Measurements from ENCODE around the gene RPN1.
"Not testable (repeated sequence)": the region's sequence is repeated elsewhere in the genome, so short reads cannot be mapped to it uniquely, and the experiment has no call there.

The RPN1 gene

GRCh38 chr3:128607710-128608048 is 42.9 kb downstream of the RPN1 start:
- no peak for DNase-seq

GRCh38 chr3:128606094-128606493 is 44.5 kb downstream of the RPN1 start:
- no peak for DNase-seq

GRCh38 chr3:128605091-128606046 is 45.2 kb downstream of the RPN1 start:
- DNase-seq = no peak

GRCh38 chr3:128603811-128604775 is 46.5 kb downstream of the RPN1 start:
- DNase-seq = no peak

GRCh38 chr3:128603313-128603712 is 47.3 kb downstream of the RPN1 start:
- DNase-seq = no peak

- DNase-seq = no peak
Measured at GRCh38 chr3:128598884-128599664, 51.5 kb downstream of the RPN1 start.

- DNase-seq = no peak
Measured at GRCh38 chr3:128597900-128598299, 52.7 kb downstream of the RPN1 start.

- no peak for DNase-seq
Measured at GRCh38 chr3:128592864-128593263, 57.8 kb downstream of the RPN1 start.

- DNase-seq = no peak
Measured at GRCh38 chr3:128591738-128592426, 58.7 kb downstream of the RPN1 start.

GRCh38 chr3:128590948-128591347 is 59.7 kb downstream of the RPN1 start:
- no peak for DNase-seq

GRCh38 chr3:128589985-128590384 is 60.6 kb downstream of the RPN1 start:
- DNase-seq = not testable (repeated sequence)

GRCh38 chr3:128588147-128588546 is 62.5 kb downstream of the RPN1 start:
- no peak for DNase-seq

- DNase-seq = no peak
Measured at GRCh38 chr3:128587391-128587790, 63.2 kb downstream of the RPN1 start.

- not testable (repeated sequence) for DNase-seq
Measured at GRCh38 chr3:128586932-128587331, 63.7 kb downstream of the RPN1 start.

GRCh38 chr3:128586391-128586790 is 64.2 kb downstream of the RPN1 start:
- not testable (repeated sequence) for DNase-seq

- no peak for DNase-seq
Measured at GRCh38 chr3:128585974-128586373, 64.6 kb downstream of the RPN1 start.

GRCh38 chr3:128585189-128585588 is 65.4 kb downstream of the RPN1 start:
- DNase-seq = no peak

- DNase-seq = peak; percentile 22
Measured at GRCh38 chr3:128584412-128585020, 66.1 kb downstream of the RPN1 start.

GRCh38 chr3:128581566-128581965 is 69.1 kb downstream of the RPN1 start:
- DNase-seq = no peak

GRCh38 chr3:128579927-128580326 is 70.7 kb downstream of the RPN1 start:
- no peak for DNase-seq

- no peak for DNase-seq
Measured at GRCh38 chr3:128578346-128578745, 72.3 kb downstream of the RPN1 start.

GRCh38 chr3:128577711-128578110 is 72.9 kb downstream of the RPN1 start:
- no peak for DNase-seq
